NCI-H82 (cell line): ENCODE measurements around the gene PPFIA3.
A peak's percentile ranks its signal among the peaks of the same experiment; 100 is the strongest.
"Not testable (repeated sequence)": the region's sequence is repeated elsewhere in the genome, so short reads cannot be mapped to it uniquely, and the experiment has no call there.

Experiments
- DNase-seq: peaks from one replicate; lab custom pipeline; 2025; lab: John Stamatoyannopoulos, UW

The PPFIA3 gene

GRCh38 chr19:49103331-49104085 is 15.8 kb upstream of the PPFIA3 start:
- peak; percentile 43 for DNase-seq

DNA sequence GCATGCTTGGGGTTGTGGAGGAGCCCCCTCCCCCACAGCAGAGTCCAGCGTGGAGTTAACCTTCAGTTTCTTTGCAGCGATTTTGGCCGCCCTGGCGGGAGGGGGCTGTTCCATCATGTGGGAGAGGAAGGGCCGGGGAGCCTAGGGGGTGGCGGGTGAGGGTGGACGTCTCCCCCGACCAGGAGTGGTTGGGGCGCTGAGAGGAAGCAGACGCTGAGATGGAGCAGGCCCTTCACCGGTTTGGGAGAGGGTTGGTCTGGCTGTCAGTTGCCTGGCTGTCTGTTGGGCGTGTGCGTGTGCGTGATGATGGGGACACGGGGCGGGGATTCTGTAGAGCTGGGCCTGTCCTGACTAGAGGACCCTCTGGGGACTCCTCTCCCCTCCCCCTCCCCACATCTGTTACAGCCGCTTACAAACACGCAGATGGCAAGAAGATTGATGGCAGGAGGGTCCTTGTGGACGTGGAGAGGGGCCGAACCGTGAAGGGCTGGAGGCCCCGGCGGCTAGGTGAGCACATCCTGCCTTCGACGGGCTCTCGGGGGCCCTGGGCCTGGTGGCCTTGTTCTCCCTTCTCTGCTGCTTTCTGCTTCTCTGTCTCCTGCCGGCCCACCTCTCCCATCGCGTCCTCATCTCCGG is 15.0 kb upstream of the PPFIA3 start:
- DNase-seq, result peak; percentile 97

DNA sequence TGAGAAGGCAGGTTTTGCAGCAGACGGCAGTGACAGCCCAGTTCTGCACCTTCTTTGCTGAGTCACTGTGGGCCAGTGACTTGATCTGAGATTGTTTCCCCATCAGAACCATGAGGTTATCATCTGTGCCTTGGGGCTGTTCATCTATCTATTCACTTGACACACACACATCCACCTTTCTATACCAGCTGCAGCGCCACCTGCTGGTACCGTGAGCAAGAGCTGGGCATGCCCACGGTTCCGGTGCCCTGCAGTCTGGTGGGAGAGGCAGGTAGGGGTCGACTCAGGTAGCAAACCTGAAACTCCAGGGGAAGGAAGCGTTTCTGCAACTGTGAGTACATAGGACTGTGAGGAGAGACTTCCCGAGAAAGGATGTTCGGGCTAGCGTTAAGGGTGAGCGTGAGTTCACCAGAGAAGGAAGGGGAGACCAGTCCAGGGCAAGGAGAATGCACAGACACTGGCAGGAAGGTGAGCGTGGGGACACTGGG is 12.7 kb upstream of the PPFIA3 start:
- DNase-seq, result peak; percentile 71

DNA sequence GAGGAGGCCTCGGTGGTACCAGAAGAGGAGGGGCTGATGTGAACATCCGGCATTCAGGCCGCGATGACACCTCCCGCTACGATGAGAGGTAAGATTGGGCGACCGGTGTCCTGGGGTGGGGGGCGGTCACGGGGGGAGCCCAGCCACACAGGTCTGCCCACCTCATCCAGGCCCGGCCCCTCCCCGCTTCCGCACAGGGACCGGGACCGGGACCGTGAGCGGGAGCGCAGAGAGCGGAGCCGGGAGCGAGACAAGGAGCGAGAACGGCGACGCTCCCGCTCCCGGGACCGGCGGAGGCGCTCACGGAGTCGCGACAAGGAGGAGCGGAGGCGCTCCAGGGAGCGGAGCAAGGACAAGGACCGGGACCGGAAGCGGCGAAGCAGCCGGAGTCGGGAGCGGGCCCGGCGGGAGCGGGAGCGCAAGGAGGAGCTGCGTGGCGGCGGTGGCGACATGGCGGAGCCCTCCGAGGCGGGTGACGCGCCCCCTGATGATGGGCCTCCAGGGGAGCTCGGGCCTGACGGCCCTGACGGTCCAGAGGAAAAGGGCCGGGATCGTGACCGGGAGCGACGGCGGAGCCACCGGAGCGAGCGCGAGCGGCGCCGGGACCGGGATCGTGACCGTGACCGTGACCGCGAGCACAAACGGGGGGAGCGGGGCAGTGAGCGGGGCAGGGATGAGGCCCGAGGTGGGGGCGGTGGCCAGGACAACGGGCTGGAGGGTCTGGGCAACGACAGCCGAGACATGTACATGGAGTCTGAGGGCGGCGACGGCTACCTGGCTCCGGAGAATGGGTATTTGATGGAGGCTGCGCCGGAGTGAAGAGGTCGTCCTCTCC is 11.5 kb upstream of the PPFIA3 start:
- DNase-seq, result no peak

GRCh38 chr19:49109051-49109450 is 10.3 kb upstream of the PPFIA3 start:
- DNase-seq, result no peak

DNA sequence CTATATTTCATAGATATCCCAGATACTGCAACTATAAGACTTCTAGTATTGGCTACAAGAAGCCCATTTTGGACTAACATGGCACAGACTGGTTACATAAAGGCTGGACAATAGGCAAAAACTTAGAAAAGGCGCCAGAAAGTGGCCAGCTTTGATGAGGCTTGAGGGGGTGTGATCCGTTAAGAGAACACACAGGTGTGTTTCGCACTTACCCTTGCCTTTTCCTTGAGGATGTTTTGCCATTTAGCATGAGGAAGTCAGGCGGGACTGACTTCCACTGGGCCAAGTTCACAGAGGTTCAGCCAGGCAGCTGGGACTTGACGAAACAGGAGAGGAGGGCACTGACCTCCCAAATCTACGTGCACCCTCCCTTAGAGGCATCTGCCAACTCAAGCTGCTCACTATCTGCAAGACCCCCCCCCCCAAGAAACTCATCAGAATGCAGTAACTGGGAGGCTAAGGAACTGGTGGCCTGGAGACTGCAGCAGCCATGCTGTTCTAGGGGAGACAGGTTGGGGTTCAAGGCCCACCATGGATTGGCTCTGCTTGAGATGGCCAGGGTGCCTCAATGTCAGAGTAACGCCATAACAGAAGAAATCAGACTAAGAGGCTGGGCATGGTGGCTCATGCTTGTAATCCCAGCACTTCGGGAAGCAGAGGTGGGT is 9.6 kb upstream of the PPFIA3 start:
- DNase-seq, result no peak

DNA sequence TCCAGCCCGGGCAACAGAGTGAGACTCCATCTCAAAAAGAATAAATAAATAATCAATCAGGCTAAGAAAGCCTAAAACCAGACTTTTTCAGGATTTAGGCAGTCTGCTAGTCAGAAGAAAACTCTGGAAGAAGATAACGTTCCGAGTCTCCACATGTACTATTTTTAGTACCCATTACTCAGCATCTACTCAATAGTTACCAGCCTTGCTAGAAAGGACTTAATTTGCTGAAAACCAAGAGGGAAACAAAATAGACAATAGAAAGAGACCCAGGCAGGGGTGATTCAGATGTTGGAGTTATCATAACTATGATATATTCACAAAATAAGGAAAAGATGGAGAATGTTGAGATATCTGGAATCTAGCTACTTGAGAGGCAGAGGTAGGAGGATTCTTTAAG is 8.8 kb upstream of the PPFIA3 start:
- no peak for DNase-seq

GRCh38 chr19:49111218-49111998 is 7.9 kb upstream of the PPFIA3 start:
- DNase-seq, result no peak

- peak; percentile 86 for DNase-seq
Observed at GRCh38 chr19:49113762-49114629, 5.3 kb upstream of the PPFIA3 start, which contains the start of gene LIN7B. Gene LIN7B (plus strand): TSS chr19:49114370. CDS start chr19:49114405, 35 bp downstream.

GRCh38 chr19:49114630-49115363 is 4.5 kb upstream of the PPFIA3 start:
- peak; percentile 81 for DNase-seq

- DNase-seq, result no peak
Observed at GRCh38 chr19:49116544-49116943, 2.8 kb upstream of the PPFIA3 start.

- DNase-seq, result no peak
Observed at GRCh38 chr19:49117677-49118564, 1.4 kb upstream of the PPFIA3 start.

GRCh38 chr19:49118565-49119410 is 556 bp upstream of the PPFIA3 start, which contains the start of gene C19orf73:
Gene C19orf73 (minus strand): TSS chr19:49119143. CDS start chr19:49119022, 121 bp downstream.
- DNase-seq, result peak; percentile 97

DNA sequence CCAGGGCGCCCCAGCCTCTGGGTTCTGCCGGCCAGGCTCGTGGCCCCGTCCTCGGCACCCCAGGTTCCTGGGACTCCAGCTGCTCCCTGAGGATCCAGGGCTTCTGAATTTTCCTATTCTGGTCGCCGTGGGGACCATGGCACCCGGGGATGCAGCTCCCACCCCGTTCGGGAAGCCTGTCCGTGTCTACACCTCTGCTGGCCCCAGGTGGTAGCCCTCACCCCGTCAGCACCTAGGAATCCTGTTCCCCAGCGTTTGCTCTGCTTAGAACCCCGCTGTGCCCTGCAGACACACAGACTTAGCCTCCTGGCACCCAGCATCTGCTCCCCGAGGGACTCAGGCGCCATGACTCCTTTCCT is 960 bp downstream of the PPFIA3 start:
- no peak for DNase-seq

GRCh38 chr19:49120868-49121267 is 1.5 kb downstream of the PPFIA3 start:
- no peak for DNase-seq

GRCh38 chr19:49121841-49122240 is 2.5 kb downstream of the PPFIA3 start:
- not testable (repeated sequence) for DNase-seq

GRCh38 chr19:49123285-49123684 is 3.9 kb downstream of the PPFIA3 start:
- not testable (repeated sequence) for DNase-seq
